ES-I3 (cell line): Measurements from ENCODE around the gene NT5C.
"Not testable (repeated sequence)": the region's sequence is repeated elsewhere in the genome, so short reads cannot be mapped to it uniquely, and the experiment has no call there.

ENCODE experiments used
- H3K36me3 ChIP-seq: 2 replicates; pipeline ENCODE4 v1.6.1; 2013; ENCODE audit warnings: mild to moderate bottlenecking, low read length, control low read depth, moderate library complexity; ENCODE audit not compliant: insufficient read depth
- H3K4me1 ChIP-seq: 2 replicates; pipeline ENCODE4 v1.6.1; 2013; ENCODE audit warnings: mild to moderate bottlenecking, control low read depth, low read length; ENCODE audit not compliant: insufficient read depth
- H3K9ac ChIP-seq: 2 replicates; pipeline ENCODE4 v1.6.1; 2013; ENCODE audit warnings: low read depth, mild to moderate bottlenecking, low read length, moderate library complexity
- H3K9me3 ChIP-seq: 2 replicates; pipeline ENCODE4 v1.6.1; 2013; ENCODE audit warnings: mild to moderate bottlenecking, low read length, moderate library complexity; ENCODE audit not compliant: control insufficient read depth, insufficient read depth

The NT5C gene

GRCh38 chr17:75153780-75154194 is 22.2 kb upstream of the NT5C start:
- Histone ChIP-seq H3K4me1 (peaks cover 6% of the 10 kb centered on the region; the same call in 1 of the 2 replicates), H3K36me3 (peaks cover 1% of the 10 kb centered on the region), H3K9ac (peak overlapping the region; percentile 85), H3K9me3 (no peaks in the 10 kb centered on the region)

- H3K9me3 ChIP-seq, result no peaks in the 10 kb centered on the region
- H3K36me3 ChIP-seq, result peaks cover 8% of the 10 kb centered on the region
- peaks cover 6% of the 10 kb centered on the region; the same call in 1 of the 2 replicates for H3K4me1 ChIP-seq
- peak overlapping the region; percentile 85 for H3K9ac ChIP-seq
Measured at GRCh38 chr17:75152922-75153779, 21.6 kb upstream of the NT5C start.

GRCh38 chr17:75152523-75152921 is 21.0 kb upstream of the NT5C start:
- peaks cover 6% of the 10 kb centered on the region; the same call in 1 of the 2 replicates for H3K4me1 ChIP-seq
- H3K9ac ChIP-seq, result peak overlapping the region; percentile 85
- H3K36me3 ChIP-seq, result peaks cover 14% of the 10 kb centered on the region
- no peaks in the 10 kb centered on the region for H3K9me3 ChIP-seq

GRCh38 chr17:75151930-75152329 is 20.4 kb upstream of the NT5C start:
- Histone ChIP-seq H3K9me3 (no peaks in the 10 kb centered on the region), H3K9ac (peak overlapping the region; percentile 85), H3K36me3 (peaks cover 20% of the 10 kb centered on the region), H3K4me1 (peaks cover 6% of the 10 kb centered on the region; the same call in 1 of the 2 replicates)

- peaks cover 56% of the 10 kb centered on the region for H3K36me3 ChIP-seq
- no peak overlapping the region for H3K9ac ChIP-seq
- no peaks in the 10 kb centered on the region for H3K9me3 ChIP-seq
- H3K4me1 ChIP-seq, result peaks cover 3% of the 10 kb centered on the region; the same call in 1 of the 2 replicates
Measured at GRCh38 chr17:75147878-75148546, 16.5 kb upstream of the NT5C start.

- peaks cover 68% of the 10 kb centered on the region for H3K36me3 ChIP-seq
- H3K9me3 ChIP-seq, result no peaks in the 10 kb centered on the region
- peaks cover 3% of the 10 kb centered on the region; the same call in 1 of the 2 replicates for H3K4me1 ChIP-seq
- no peak overlapping the region for H3K9ac ChIP-seq
Measured at GRCh38 chr17:75146592-75146991, 15.1 kb upstream of the NT5C start.

GRCh38 chr17:75144816-75145512 is 13.4 kb upstream of the NT5C start:
- H3K4me1 ChIP-seq, result no peaks in the 10 kb centered on the region
- H3K9ac ChIP-seq, result no peak overlapping the region
- peaks cover 81% of the 10 kb centered on the region for H3K36me3 ChIP-seq
- H3K9me3 ChIP-seq, result no peaks in the 10 kb centered on the region

- Histone ChIP-seq H3K4me1 (no peaks in the 10 kb centered on the region), H3K9ac (no peak overlapping the region), H3K36me3 (peaks cover 74% of the 10 kb centered on the region), H3K9me3 (no peaks in the 10 kb centered on the region)
Measured at GRCh38 chr17:75142236-75142971, 10.9 kb upstream of the NT5C start.

- no peaks in the 10 kb centered on the region for H3K9me3 ChIP-seq
- no peaks in the 10 kb centered on the region; the same call in 1 of the 2 replicates for H3K4me1 ChIP-seq
- peaks cover 53% of the 10 kb centered on the region for H3K36me3 ChIP-seq
- no peak overlapping the region for H3K9ac ChIP-seq
Measured at GRCh38 chr17:75138519-75138918, 7.0 kb upstream of the NT5C start.

- peaks cover 47% of the 10 kb centered on the region for H3K36me3 ChIP-seq
- not testable (repeated sequence) for H3K4me1 ChIP-seq, H3K9me3 ChIP-seq, H3K9ac ChIP-seq
Measured at GRCh38 chr17:75137762-75138161, 6.2 kb upstream of the NT5C start.

- no peak overlapping the region for H3K9ac ChIP-seq
Measured at GRCh38 chr17:75135946-75136345, 4.4 kb upstream of the NT5C start.

GRCh38 chr17:75135452-75135851 is 3.9 kb upstream of the NT5C start:
- peaks cover 30% of the 10 kb centered on the region for H3K36me3 ChIP-seq
- no peak overlapping the region for H3K9ac ChIP-seq
- H3K9me3 ChIP-seq, result no peaks in the 10 kb centered on the region
- H3K4me1 ChIP-seq, result no peaks in the 10 kb centered on the region; the same call in 1 of the 2 replicates

More at GRCh38 chr17:75135946-75136345, 4.4 kb upstream of the NT5C start:
- peaks cover 32% of the 10 kb centered on the region for H3K36me3 ChIP-seq
- no peaks in the 10 kb centered on the region; the same call in 1 of the 2 replicates for H3K4me1 ChIP-seq
- H3K9me3 ChIP-seq, result no peaks in the 10 kb centered on the region

- H3K9me3 ChIP-seq, H3K9ac ChIP-seq, H3K4me1 ChIP-seq: not testable (repeated sequence)
- peaks cover 21% of the 10 kb centered on the region for H3K36me3 ChIP-seq
Measured at GRCh38 chr17:75133607-75134347, 2.2 kb upstream of the NT5C start.
